PFSK-1 (cell line): ENCODE measurements around the gene GALK1.

Experiments
- FOXP2 ChIP-seq: optimal IDR thresholded peaks from 2 replicates; pipeline ENCODE3; 2011; ENCODE audit warnings: borderline replicate concordance, control low read depth, inconsistent platforms; ENCODE audit not compliant: insufficient read depth; ENCODE audit errors: extremely low read length, extremely low read depth
- POLR2AphosphoS5 ChIP-seq: IDR thresholded peaks from 2 replicates; pipeline ENCODE4 v1.6.1; 2012; ENCODE audit warnings: low read depth, mild to moderate bottlenecking, control low read depth, low read length, moderate library complexity
- REST ChIP-seq, 2 experiments: IDR thresholded peaks; 2 replicates each; pipeline versions ENCODE4 v1.6.1 to v1.8.0; 2011 to 2012; ENCODE audit warnings: low read depth in 2 of 2, low read length in 2 of 2, control low read depth in 1 of 2, inconsistent platforms in 1 of 2, mild to moderate bottlenecking in 1 of 2, moderate library complexity in 1 of 2; ENCODE audit not compliant: insufficient read depth in 1 of 2
- SIN3A ChIP-seq: IDR thresholded peaks from 2 replicates; pipeline ENCODE4 v1.6.1; 2012; ENCODE audit warnings: mild to moderate bottlenecking, low read length, moderate library complexity, borderline replicate concordance; ENCODE audit not compliant: insufficient read depth
- TAF1 ChIP-seq: IDR thresholded peaks from 2 replicates; pipeline ENCODE4 v1.6.1; 2012; ENCODE audit warnings: low read length, control low read depth, borderline replicate concordance; ENCODE audit not compliant: insufficient read depth

Gene GALK1

GRCh38 chr17:75719732-75720131 lies 45.3 kb downstream of the GALK1 start:
- no peak for TF ChIP-seq POLR2AphosphoS5
- TF ChIP-seq SIN3A: no peak
- TF ChIP-seq TAF1: no peak
- no peak for TF ChIP-seq FOXP2
- no peak for TF ChIP-seq REST (IDR thresholded peaks at IDR 0.05; ENCODE audit: insufficient read depth in 1 of 2, low read depth in 2 of 2, low read length in 2 of 2)

DNA sequence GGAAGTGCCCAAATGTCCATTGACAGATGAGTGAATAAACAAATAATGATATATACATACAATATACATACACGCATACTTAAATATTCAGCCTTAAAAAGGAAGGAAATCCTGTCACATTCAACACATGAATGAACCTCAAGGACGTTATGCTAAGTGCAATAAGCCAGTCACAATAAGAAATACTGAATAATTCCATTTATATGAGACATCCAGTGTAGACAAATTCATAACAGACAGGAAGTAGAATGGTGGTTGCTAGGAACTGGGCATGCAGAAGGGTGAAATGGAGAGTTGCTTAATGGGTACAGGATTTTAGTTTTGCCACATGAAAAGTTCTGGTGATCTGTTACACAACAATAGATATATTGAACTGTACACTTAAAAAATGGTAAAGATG lies 52.5 kb downstream of the GALK1 start:
- no peak for TF ChIP-seq REST (IDR thresholded peaks at IDR 0.05; ENCODE audit: insufficient read depth in 1 of 2, low read depth in 2 of 2, low read length in 2 of 2)
- no peak for TF ChIP-seq SIN3A
- TF ChIP-seq FOXP2: no peak
- TF ChIP-seq TAF1: no peak
- TF ChIP-seq POLR2AphosphoS5: no peak
